Left ventricle myocardium inferior (tissue), 1 donor: ENCODE measurements around the gene VSIG10L2. TPM values are rescaled to one million over a fixed set of nuclear protein-coding genes. Genes with fewer than 3 reads are reported as not detected.

ENCODE experiments used
- DNase-seq: peaks from one replicate; pipeline ENCODE4 v3.0.0-alpha.2; 2020
- H3K27ac ChIP-seq: fragments of 200-600 bp; replicated peaks from 2 replicates; pipeline ENCODE4 v1.8.0; 2021
- H3K27me3 ChIP-seq: fragments of 200-600 bp; 2 replicates; pipeline ENCODE4 v1.8.0; 2021; ENCODE audit warnings: low read depth
- H3K36me3 ChIP-seq: fragments of 200-600 bp; 2 replicates; pipeline ENCODE4 v1.8.0; 2021
- H3K4me1 ChIP-seq: fragments of 200-600 bp; 2 replicates; pipeline ENCODE4 v1.8.0; 2021
- H3K4me3 ChIP-seq: fragments of 200-600 bp; 2 replicates; pipeline ENCODE4 v1.8.0; 2021; ENCODE audit warnings: mild to moderate bottlenecking, moderate library complexity
- H3K9me3 ChIP-seq: fragments of 200-600 bp; replicated peaks from 2 replicates; pipeline ENCODE4 v1.8.0; 2021
- intact Hi-C: fragments of 100-400 bp; cut with micrococcal nuclease; formaldehyde crosslinking; loops from one replicate; pipeline ENCODE4 v1.11.0; 2022
- total RNA-seq: library from RNA; stranded (reverse); fragmentation: NEBNext Ultra II Directional; extraction: Animal tissue kit (Norgen Biotek cat#: 25700); gene quantifications from one replicate; pipeline ENCODE4 v1.2.1, GENCODE V29; 2021
- TF ChIP-seq, protein P1 (sequence below): fragments of 200-600 bp; IDR thresholded peaks from 2 replicates; pipeline ENCODE4 v1.8.0; 2021; ENCODE audit warnings: antibody characterized with exemption, mild to moderate bottlenecking, borderline replicate concordance
- donor health status: DM: no; HTN: yes; CAD: no; lungs with severe emphysema.

The VSIG10L2 gene
- total RNA-seq, 1 donor from 2014 or later: 0.08 TPM

DNA sequence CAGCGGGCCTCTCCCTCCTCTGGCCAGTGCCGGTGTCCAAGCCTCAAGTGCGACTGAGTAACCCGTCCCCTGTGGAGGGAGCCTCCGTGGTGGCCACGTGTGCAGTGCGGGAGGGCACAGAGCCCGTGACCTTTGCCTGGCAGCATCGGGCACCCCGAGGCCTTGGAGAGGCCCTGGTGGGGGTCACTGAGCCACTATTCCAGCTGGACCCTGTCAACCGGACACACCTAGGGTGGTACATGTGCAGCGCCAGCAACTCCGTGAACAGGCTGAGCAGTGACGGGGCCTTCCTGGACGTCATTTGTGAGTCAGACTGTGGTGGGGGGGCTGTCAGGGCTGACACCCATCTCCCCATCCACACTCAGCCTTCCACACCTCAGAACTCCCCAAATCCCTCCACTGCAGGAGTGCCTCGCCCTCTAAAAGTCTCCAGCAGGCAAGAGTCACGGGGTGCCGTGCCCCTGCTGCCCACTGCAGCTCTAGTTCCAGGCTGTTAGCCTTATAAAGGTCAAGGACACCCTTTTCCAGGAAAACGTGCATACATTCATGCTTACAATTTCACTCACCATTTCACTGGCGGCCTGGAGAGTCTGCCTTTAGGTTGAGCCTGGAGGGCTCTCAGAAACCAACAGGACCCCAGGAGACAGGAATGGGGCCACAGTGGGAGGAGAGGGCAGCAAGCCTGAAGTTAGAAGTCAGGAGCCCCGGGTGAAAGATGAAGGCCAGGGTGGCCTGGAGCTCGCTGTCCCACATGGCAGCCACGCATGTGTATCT is 2.6 kb downstream of the VSIG10L2 start:
- intact Hi-C loops: no loop called here

DNA sequence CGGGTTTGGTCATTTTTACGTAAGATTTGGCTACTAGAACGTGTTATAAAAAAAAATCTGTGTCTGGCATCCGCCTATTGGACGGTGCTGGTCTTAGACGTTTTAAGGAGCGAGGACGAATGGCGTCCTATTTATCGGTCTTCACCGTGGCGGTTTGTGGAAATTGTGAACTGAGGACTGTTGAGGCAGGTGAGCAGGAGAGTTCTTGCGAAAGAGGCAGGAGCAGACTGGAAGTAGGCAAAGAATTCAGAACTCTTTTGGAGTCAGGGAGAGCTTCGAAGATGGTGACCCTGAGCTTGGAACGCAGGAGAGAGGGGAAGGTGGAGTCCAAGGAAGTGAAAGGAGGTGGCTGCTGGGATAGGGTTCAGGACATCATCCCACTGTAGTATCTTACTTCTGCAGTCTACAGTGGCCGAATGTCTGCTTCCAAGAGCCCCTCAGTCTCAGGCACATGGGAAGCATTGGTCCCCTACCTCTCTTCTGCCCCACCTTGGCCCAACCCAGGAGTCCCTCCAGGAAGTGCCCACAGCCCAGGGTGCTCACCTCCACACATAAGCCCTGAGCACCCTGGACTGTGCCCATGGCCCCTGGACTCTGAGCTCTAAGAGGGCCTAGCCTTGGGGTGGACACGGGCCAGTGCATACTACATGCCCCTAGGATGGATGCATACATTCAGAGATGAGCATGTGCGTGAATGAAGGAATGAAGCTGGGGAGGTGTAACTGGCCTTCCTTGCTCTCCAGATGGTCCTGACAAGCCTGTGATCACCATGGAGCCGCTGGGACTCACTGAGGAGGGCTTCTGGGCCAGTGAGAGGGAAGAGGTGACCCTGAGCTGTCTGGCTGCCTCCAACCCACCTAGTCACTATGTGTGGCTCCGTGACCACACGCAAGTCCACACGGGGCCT is 3.7 kb downstream of the VSIG10L2 start:
- TF ChIP-seq, protein P1, sequence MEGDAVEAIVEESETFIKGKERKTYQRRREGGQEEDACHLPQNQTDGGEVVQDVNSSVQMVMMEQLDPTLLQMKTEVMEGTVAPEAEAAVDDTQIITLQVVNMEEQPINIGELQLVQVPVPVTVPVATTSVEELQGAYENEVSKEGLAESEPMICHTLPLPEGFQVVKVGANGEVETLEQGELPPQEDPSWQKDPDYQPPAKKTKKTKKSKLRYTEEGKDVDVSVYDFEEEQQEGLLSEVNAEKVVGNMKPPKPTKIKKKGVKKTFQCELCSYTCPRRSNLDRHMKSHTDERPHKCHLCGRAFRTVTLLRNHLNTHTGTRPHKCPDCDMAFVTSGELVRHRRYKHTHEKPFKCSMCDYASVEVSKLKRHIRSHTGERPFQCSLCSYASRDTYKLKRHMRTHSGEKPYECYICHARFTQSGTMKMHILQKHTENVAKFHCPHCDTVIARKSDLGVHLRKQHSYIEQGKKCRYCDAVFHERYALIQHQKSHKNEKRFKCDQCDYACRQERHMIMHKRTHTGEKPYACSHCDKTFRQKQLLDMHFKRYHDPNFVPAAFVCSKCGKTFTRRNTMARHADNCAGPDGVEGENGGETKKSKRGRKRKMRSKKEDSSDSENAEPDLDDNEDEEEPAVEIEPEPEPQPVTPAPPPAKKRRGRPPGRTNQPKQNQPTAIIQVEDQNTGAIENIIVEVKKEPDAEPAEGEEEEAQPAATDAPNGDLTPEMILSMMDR: no peak
- no peaks in the 10 kb centered on the region for H3K9me3 ChIP-seq
- no peak overlapping the region for H3K4me3 ChIP-seq
- intact Hi-C loops: no loop called here
- H3K36me3 ChIP-seq: no peaks in the 10 kb centered on the region
- DNase-seq: no peak
- peak overlapping the region; percentile 3 for H3K27ac ChIP-seq
- peaks cover 25% of the 10 kb centered on the region for H3K27me3 ChIP-seq
- H3K4me1 ChIP-seq: peaks cover 25% of the 10 kb centered on the region

More for the DNA sequence above, 2.6 kb downstream of the VSIG10L2 start:
- H3K9me3 ChIP-seq: no peaks in the 10 kb centered on the region
- TF ChIP-seq, protein P1: no peak
- H3K4me3 ChIP-seq: no peak overlapping the region
- no peak for DNase-seq
- H3K27me3 ChIP-seq: peaks cover 29% of the 10 kb centered on the region
- no peak overlapping the region for H3K27ac ChIP-seq
- H3K36me3 ChIP-seq: no peaks in the 10 kb centered on the region
- H3K4me1 ChIP-seq: peaks cover 25% of the 10 kb centered on the region

DNA sequence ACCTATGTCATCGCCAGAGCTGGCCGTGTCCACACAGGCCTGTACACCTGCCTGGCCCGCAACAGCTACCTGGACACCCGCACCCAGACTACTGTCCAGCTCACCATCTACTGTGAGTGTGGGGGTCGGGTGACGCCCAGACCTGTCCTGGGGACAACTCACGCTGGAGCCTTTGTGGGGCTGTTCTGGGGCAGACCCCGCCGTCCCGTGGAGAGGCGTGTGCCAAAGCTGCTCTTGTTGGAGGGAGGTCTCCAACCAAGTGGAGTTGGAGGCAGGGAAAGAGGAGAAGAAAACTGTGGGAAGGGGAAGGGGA is 4.3 kb downstream of the VSIG10L2 start:
- Histone ChIP-seq H3K27me3 (peaks cover 23% of the 10 kb centered on the region), H3K4me3 (no peak overlapping the region), H3K9me3 (no peaks in the 10 kb centered on the region), H3K27ac (peak overlapping the region; percentile 77), H3K4me1 (peaks cover 25% of the 10 kb centered on the region), H3K36me3 (no peaks in the 10 kb centered on the region)
- no peak for DNase-seq
- TF ChIP-seq, protein P1: no peak
- intact Hi-C loops: no loop called here

DNA sequence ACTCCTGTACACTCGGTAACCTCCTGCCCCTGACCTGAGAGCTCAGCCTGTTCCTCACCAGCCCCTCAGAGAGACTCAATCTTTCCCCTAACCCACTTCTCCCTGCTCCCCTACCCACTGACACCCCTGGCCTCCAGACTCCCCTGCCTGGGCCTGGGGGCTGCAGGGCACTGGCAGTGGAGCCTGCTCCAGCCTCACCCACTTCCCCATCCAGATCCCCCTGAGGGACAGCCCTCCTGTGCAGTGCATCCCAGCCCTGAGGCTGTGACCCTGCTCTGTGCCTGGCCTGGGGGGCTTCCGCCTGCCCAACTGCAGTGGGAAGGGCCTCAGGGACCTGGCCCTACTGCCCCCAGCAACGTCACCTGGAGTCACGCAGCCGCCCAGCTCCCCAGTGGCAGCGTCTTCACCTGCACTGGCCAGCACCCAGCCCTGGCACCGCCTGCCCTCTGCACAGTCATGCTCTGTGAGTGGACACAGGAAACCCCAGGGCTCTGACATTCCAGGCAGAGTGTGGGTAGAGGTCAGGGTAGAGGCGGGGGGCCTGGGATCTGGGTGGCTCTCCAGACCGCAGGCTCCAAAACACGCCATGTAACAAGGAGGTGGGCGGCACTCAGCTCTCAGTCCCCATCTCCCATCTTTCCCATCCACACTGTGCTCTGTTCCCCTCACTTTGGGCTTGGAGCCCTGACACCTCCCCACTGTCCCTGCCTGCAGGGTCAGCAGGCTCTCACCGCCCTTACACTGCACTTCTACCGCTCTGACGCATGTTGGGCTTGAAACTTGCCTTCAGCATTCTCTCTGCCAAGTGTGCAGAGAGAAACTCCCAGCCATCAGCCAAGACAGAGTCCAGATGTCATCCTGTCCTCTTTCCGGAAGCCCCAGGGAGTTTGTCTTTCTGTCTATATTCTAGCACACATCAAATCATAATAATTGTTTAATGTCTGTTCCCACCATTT is 5.1 kb downstream of the VSIG10L2 start:
- DNase-seq: peak; percentile 74
- intact Hi-C loops: no loop called here
- Histone ChIP-seq H3K4me3 (no peak overlapping the region), H3K4me1 (peaks cover 25% of the 10 kb centered on the region), H3K27me3 (peaks cover 18% of the 10 kb centered on the region), H3K27ac (peak overlapping the region; percentile 77), H3K9me3 (no peaks in the 10 kb centered on the region), H3K36me3 (no peaks in the 10 kb centered on the region)
- TF ChIP-seq, protein P1: no peak

DNA sequence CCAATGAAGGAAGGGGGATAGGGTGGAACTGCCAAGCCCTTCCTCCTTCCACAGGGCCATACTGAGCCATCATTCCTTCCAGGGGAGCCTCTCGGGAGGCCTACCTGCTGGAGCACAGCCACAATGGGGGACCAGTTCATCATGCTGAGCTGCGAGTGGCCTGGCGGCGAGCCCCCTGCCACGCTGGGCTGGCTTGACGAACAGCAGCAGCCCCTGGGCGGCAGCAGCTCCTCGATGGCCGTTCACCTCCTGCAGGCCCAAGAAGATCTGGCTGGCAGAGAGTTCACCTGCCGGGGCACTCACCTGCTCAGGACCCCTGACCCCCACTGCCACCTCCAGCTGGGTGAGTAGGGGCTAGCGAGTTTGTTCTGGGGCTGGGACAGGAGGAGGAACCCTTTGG is 5.9 kb downstream of the VSIG10L2 start:
- Histone ChIP-seq H3K4me1 (peaks cover 25% of the 10 kb centered on the region), H3K36me3 (no peaks in the 10 kb centered on the region), H3K27me3 (peaks cover 15% of the 10 kb centered on the region), H3K9me3 (no peaks in the 10 kb centered on the region), H3K27ac (peak overlapping the region; percentile 77), H3K4me3 (no peak overlapping the region)
- DNase-seq: no peak
- TF ChIP-seq, protein P1: no peak
- intact Hi-C loops: no loop called here
